Frontal cortex (tissue), 4 donors: ENCODE results near the gene OXER1. TPM values are rescaled to one million over a fixed set of nuclear protein-coding genes. Genes with fewer than 3 reads are reported as not detected.

Source experiments
- DNase-seq, 2 donors: peaks; one replicate each; pipeline ENCODE4 v3.0.0; 2012; ENCODE audit warnings: low spot score in 2 of 2
- FAIRE-seq: peaks from 2 replicates; lab custom pipeline; 2012; peaks lifted over from hg19 to GRCh38; lab: Jason Lieb, UNC
- total RNA-seq: library from RNA; depleted of rRNA; stranded (reverse); fragments of >200 nt; gene quantifications from one replicate; pipeline ENCODE4 v1.2.3, GENCODE V29; 2014
- donor health status: control.
- donor health status: control.
- donor health status: control.

The OXER1 gene, protein sequence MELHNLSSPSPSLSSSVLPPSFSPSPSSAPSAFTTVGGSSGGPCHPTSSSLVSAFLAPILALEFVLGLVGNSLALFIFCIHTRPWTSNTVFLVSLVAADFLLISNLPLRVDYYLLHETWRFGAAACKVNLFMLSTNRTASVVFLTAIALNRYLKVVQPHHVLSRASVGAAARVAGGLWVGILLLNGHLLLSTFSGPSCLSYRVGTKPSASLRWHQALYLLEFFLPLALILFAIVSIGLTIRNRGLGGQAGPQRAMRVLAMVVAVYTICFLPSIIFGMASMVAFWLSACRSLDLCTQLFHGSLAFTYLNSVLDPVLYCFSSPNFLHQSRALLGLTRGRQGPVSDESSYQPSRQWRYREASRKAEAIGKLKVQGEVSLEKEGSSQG
- total RNA-seq, result not detected

DNA sequence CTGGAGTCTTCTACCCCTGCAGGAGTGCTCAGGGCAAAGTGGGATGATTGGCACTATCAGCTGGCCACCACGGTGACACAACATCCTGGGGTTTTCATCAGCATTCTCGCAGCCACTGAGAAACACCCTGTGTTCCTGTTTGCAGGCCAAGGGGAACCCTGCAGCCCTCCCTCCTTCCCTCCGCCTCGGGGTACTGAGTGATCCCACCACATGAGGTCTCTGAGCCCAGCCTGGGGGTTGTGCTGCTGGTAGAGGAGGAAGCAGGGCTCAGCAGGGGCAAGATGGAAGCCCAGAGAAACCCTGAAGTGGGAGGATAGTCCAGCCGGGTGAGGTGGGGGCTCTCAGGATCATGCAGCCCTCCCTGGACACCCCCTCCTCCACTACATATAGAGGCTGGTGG, at the start of gene OXER1:
OXER1 (minus strand) TSS at position 40 of the 400 bp plus-strand sequence. CDS start 73 bp downstream, outside the sequence.
- DNase-seq (no peak), FAIRE-seq (no peak)

DNA sequence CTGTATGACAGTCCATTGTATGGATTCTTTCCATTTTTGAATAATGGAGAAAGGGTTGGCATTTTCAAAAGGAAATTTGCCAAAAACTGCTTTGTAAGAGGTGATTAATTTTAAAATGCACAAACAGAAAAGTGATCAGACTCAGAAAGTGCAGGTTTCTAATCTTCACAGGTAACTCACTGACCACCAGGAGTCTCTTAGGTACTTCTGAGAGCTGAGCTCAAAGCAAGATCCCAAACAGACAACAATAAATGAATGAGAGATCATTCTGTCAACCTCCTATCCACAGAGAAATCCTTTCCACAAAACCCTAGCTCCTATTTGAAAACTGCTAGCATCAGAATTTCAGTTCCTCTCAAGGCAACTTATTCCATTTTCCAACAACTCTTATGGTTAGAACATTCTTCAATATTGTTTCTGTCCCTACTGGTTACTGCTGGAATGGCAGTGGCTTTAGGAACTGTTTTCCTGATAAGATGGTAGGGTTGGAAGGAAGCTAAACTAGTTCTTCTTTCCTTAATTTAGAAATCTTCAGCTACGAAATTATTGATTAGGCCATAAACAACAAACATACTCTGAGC, 49.1 kb upstream of the OXER1 start:
- FAIRE-seq (no peak), DNase-seq (no peak)

DNA sequence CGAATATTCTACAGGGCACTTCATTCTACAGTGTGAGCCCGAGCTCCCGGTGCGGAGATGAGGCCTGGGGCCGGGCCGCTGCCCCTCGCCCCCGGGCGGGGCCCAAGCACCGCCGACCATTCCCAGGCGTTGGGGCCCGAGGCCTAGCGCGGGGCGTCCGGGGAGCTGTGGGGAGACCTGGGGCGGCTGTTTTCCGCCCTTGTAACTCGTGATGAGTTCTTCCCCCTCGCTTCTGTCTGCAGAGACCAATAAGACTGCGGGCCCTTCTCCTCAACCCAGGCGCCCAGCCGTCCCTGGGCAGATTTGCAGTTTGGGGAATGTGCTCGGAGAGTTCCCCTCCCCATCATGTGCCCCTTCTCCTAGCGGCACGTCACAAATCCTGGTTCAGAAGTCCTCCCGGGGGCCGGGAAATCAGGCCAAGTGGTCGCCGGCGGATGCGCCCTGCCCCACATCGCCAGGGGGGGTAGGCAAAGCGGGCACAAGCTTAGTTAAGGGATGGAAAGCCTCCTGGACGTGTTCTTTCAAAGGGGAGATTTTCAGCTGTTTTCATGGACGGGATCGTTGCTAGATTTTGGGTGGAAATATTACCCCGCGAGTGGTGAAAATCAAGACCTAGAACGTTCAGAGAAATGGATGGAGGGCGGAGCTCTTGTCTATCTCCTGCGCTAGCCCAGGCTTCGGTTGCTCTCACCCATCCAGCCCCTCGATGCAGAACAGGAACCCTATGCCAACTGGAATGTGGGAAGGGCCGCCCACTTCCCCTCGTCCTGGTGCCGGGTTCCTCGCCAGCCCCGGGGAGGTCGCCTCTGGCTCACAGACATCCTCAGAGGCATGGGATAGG, 47.3 kb upstream of the OXER1 start:
- FAIRE-seq (no peak), DNase-seq (peak; percentile 57 to 68)

DNA sequence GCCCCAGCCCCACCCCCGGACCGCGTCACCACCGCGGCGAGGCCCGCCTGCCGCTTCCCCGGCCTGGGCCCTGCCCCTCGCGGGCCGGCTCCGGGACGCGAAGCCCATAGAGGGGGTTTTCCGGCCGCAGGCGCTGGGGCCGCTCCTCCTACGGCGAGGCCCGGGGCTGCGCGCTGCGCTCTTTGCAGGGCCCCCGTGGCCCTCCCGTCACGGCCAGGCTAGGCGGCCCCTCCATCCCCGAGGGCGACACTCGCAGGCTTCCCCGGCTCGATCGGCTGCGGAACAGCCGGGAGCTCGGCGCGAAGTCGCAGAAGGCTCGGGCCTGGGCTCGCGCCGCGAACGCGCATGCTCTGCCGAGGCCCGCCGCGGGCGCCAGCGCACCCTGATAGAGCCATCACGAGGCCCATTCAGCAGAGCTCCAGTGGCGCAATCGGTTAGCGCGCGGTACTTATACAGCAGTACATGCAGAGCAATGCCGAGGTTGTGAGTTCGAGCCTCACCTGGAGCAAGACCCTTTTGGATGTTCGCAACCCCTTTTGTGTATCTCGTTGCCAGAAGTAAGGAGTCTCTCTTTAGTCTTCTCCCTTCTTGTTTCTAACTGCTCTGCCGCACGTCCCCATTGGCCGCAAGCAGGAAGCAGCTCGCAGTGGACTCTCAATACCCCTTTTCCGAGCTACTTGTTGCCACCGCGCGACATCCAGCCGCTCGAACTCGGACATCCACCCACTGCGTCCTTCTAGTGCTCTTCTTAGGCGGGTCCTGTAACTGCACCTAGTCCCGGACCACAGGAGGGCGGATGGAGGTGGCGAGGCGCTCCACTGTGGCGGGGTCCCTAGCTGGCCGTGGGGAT, 46.4 kb upstream of the OXER1 start:
- DNase-seq (peak; percentile 87 to 92), FAIRE-seq (no peak)

DNA sequence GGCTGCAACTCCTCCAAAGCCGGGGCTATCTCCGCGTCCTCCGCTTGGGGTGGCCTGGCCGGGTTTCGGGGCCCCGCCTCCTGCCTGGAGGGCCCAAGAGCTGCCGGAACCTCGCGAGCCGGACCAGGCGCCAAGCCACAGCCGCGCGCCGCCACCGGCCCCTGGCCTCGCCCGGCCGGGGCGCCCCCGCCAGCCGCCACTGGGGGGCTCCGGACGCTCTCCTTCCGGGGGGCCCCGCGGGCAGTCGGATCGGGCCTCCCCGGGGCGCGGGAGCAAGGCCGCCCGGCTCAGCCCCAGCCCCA, 45.8 kb upstream of the OXER1 start:
- FAIRE-seq, result no peak

DNA sequence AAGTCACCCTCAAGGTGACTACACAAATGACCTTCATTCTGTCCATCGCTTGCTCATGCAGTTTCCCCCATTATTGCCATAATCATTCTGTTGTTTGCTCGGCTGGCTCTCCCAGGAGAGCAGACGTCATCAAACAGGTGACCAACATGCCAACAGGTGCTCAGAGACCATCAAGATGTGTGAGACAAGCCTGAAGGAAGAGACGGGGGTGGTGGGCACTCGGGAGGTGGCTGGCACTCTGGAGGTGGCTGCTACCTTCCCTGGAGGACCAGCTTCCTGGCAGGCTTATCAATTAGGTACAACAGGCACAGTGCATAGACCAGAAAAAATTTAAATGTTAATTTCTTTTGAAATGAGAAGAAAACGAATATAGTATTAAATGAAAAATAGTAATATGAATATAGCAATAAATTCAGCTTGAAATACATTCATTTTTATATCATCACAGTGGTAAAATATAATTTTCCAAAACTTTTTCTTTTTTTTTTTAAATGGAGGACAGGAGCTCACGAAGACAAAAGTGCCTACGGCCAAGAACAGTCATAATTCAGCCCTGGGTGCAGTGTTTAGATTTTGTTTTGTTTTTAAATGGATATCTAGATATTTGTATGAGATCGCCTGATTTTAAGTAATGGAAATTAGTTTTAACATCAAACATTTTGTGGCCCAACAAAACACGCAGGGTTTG, 45.3 kb upstream of the OXER1 start:
- DNase-seq, result no peak
- FAIRE-seq, result no peak

More for the DNA sequence above, 45.8 kb upstream of the OXER1 start:
- DNase-seq, result peak in 1 of 2 donors; percentile 81

DNA sequence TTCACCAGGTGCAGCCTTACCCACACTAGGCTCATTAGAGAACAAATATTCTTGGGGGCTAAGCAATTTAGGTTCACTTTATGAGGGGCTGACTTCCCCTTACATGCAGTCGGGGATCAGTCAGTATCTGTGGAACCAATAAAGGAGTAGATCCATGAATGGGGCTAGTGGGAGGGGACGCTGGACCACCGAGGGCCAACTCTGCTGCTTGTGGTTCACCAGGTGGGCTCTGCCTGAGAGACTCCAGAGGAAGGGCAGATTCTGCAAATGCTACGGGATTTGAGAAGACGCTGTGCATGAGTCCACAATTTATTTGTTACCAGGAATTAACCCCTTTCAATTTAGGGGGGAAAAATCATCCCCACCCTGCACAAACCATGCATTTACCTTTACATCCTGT, 44.4 kb upstream of the OXER1 start:
- DNase-seq (no peak), FAIRE-seq (no peak)

DNA sequence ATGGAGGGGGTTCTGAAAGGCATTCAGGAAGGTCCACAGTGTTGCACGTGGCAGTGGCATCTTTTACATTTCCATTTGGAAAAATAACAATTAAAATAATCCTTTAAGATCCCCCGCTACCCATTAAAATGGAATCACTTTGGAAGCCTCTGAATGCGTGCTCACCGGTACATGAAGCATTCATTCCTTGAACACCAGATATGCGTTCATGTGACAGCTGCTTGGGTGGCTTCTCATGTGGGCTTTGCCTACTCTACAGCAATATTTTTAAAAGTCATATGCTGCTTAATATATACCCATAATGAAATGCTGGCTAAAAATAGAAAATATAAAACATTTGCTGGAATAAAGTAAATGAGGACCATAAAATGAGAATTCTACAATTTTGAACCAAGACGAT, 42.9 kb upstream of the OXER1 start:
- FAIRE-seq, result no peak
- no peak for DNase-seq

DNA sequence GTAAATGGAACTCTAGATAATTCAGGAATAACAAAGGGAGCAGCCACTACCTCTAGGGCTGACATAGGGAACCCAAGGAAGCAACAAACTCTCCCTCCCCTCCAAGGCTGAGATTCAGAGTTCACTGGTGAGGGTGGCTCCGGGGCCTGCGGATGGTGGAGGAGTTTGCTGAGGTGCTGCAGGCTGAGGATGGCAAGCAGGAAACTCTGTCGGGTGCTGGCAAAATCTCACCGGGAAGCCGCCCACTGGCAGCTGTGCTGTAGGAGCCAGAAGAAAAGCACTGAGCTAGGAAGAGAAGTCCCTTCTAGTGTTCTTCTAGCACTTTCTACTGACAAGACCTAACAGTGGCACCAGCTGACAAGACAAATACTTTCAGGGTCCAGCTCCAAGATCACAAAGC, 41.0 kb upstream of the OXER1 start:
- FAIRE-seq (no peak), DNase-seq (no peak)

DNA sequence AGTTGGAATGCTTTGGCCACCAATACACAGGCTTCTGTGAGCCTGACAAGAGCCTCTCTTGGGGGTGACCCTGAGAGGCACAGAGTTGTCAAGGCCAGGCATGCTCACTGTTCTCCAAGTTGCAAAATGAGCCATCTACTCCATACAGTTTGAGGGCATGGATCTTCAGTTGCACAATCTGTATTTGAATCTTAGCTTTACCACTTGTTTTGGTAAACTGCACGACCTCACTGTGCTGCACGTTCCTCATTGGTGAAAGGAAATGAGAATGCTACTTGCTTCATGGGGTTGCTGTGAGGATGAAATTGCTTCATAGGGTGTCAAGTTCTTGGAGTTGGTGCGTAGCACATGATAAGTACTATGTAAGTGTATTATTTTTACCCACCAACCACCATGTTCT, 40.4 kb upstream of the OXER1 start:
- DNase-seq (no peak), FAIRE-seq (no peak)

DNA sequence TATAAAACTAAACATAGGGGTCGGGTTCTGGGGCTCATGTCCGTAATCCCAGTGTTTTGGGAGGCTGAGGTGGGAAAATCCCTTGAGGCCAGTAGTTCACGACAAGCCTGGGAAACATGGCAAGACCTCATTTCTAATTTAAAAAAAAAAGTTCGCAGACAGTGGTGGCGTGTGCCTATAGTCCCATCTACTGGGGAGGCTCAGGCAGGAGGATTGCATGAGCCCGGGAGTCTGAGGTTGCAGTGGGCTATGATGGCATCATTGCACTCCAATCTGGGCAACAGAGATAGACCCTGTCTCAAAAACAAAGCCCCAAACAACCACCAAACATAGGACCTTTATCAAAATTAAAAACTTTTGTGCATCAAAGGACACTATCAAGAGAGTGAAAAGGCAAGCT, 38.2 kb upstream of the OXER1 start:
- DNase-seq (no peak), FAIRE-seq (no peak)

DNA sequence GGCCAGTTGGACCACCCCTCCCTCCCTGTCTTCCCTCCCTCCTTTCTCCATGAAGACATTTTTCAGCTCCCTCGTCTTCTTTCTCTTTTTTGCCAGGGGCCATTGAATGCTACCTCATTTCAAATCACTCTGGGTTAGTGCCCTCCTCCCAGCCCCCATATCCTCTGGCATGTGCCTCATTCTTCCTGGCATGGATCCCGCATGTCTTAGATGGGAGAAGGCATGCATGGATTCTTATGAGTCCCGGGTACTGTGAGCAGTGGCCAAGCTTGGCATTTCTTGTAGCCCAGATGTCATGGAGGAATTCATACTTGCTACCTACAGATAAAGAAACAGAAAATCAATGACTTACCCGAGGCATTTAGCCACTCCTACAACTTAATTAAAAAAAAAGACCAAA, 37.4 kb upstream of the OXER1 start:
- DNase-seq (no peak), FAIRE-seq (no peak)

DNA sequence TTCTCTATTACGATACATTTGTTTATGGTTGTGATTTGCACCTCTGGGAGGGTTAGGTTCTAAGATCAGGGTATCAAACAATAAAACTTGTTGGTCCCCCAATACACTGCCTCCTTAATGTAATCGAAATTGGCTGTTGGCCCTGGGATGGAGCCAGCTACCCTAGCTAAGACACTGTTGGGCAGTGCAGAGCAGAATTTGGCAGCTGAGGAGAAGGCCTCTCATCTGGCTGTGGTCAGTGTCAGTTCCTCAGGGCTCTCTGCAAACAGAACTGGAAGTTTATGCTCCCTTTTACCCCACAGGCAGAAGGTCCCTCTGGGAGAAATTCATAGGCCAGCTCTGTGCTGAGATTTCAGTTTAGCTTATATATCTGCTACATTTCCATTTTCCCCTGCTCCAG, 37.0 kb upstream of the OXER1 start:
- FAIRE-seq, result no peak
- no peak for DNase-seq

DNA sequence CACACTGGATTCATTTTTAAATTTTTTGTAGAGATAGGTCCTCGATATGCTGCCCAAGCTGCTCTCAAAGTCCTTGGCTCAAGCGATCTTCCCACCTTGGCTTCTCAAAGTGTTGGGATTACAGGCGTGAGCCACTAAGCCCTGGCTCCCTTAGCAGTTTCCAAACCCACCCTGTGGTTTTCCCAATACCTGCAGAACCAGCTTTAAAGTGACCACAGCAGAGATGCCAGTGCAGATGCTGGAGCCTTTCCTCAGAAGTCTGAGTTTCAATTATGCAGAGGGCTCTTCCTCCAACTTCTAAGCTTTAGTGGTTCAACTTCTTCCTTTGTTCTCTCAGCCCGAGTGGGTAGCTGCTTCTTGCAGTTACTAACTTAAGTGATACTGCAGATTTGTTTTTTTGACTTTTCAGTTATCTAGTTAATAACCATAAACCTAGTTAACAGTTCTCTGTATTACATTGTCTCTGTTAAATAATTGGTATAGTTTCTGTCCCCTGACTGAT, 36.6 kb upstream of the OXER1 start:
- FAIRE-seq, result no peak
- no peak for DNase-seq

DNA sequence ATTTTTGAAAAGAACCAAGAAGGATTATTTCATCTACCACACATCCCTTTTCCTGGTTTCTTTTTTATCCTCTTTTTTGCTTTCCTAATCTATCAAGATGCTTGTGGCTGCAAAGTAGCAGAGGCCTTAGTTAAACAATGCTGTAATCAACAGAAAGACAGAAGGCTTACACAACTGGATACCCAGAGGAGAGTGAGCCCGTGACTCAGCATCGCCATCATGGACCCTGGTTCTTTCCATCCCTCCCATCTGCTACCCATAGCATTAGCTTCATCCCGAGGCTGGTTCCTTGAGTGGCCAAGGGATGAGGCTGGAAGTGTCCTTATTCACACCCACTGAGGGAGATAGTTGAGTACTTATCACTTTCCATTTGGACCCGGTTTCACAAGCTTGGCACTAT, 35.9 kb upstream of the OXER1 start:
- FAIRE-seq, result no peak

DNA sequence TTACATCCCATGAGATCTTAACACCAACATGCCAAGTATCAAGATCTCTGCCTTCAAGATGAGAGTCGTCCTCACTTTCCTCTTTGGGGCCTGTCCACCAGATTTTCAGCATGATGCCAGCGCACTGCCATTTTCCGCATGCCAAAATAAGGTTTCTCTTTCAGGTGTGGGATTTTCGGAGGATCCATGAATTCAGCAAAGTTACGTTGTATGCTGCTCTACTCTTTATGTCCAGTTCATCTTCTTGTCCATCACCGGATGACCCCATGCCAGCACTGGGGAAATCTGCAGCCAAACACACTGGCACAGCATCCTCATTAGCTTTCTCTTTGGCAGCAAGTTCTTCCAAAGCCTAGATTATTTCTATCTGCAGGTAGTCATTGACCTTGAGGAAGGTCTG, 33.3 kb upstream of the OXER1 start:
- FAIRE-seq (no peak), DNase-seq (no peak)

More for the DNA sequence above, 35.9 kb upstream of the OXER1 start:
- DNase-seq, result no peak

DNA sequence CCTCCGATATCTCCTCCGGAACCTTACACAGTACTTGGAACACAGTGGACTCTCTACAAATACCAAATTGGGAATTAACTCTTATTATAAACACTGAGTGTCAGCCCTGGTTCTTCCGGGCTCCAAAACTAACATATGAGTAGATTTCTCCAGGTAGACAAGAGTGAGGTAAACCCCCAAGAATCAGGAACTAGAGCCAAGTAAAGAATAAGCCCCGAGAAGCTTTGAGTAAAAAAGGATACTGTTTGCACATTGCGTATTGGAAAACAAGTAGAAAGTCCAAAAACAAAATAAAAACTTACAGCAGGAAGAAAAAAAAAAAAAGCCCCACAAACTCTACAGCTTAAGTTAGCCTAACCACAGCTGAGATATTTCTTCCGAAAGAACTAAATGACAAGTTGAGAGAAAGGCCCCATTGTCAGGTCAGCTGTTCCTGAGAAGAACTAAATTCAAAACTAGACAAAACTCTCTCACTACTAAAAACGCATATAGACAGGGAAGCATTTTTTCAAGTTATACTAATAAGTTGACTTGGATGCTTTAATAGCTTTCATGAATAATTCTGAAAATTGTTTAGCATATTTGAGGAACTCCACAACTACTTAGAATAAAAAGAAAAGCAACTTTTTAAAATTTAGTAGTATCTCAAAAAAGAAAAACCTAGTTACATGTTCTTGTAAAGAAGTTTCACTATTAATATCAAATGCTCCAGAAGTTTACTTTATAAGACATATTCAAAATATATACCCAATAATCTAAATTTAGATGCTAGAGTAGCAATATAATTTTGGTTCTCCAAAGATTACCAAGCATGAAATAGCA, 32.7 kb upstream of the OXER1 start:
- no peak for FAIRE-seq
- DNase-seq, result no peak

DNA sequence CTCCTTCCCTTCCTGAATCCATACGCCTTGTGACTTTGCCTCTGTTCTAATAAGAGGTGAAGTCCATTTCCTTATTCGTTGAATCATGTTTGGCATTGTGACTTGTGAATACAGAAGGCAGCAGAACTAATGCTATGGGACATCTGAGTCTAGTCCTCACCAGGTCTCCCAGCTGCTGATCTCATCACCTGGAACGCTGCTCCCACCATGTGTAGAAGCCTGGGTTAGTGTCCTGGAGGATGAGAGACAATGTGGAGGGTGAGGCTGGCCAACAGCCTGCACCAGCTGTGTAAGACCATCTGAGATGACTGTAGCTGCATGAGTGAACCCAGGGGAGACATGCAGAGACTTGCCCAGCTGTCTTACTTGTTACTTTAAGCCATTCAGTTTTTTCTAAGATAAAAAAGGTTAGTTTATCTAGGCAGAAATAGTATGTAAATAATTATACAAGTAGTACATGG, 31.9 kb upstream of the OXER1 start:
- DNase-seq, result no peak

More for the DNA sequence above, 31.9 kb upstream of the OXER1 start:
- FAIRE-seq, result no peak
